Measurements from ENCODE around the gene KIF14.
"Not testable (repeated sequence)": the region's sequence is repeated elsewhere in the genome, so short reads cannot be mapped to it uniquely, and the experiment has no call there.

The KIF14 gene

GRCh38 chr1:200535605-200536004 is 84.9 kb downstream of the KIF14 start:
- DNase-seq, result no peak

GRCh38 chr1:200530623-200531261 is 89.8 kb downstream of the KIF14 start:
- DNase-seq, result no peak

GRCh38 chr1:200528858-200529606 is 91.5 kb downstream of the KIF14 start:
- DNase-seq, result no peak

- no peak for DNase-seq
Observed at GRCh38 chr1:200527670-200528069, 92.9 kb downstream of the KIF14 start.

GRCh38 chr1:200526709-200527612 is 93.6 kb downstream of the KIF14 start:
- DNase-seq, result no peak

- no peak for DNase-seq
Observed at GRCh38 chr1:200525090-200525987, 95.2 kb downstream of the KIF14 start.

GRCh38 chr1:200524551-200524950 is 96.0 kb downstream of the KIF14 start:
- not testable (repeated sequence) for DNase-seq

GRCh38 chr1:200524092-200524491 is 96.5 kb downstream of the KIF14 start:
- no peak for DNase-seq

- DNase-seq, result no peak
Observed at GRCh38 chr1:200520735-200521134, 99.8 kb downstream of the KIF14 start.

- DNase-seq, result no peak
Observed at GRCh38 chr1:200518524-200518923, 102.0 kb downstream of the KIF14 start.

GRCh38 chr1:200512191-200512590 is 108.4 kb downstream of the KIF14 start:
- no peak for DNase-seq

GRCh38 chr1:200510228-200510623 is 110.3 kb downstream of the KIF14 start:
- no peak for DNase-seq

GRCh38 chr1:200506471-200506870 is 114.1 kb downstream of the KIF14 start:
- no peak for DNase-seq

- no peak for DNase-seq
Observed at GRCh38 chr1:200505257-200505656, 115.3 kb downstream of the KIF14 start.
